HEK293T (cell line): ENCODE measurements around the gene ARL5B.

Experiments used
- ARNT ChIP-seq: fragments of 450-650 bp; IDR thresholded peaks from 2 replicates; pipeline ENCODE4 v1.6.1; 2017; ENCODE audit warnings: mild to moderate bottlenecking
- BHLHE40 ChIP-seq: fragments of 450-650 bp; IDR thresholded peaks from 2 replicates; pipeline ENCODE4 v1.6.1; 2016; ENCODE audit warnings: mild to moderate bottlenecking, moderate library complexity, borderline replicate concordance
- FOXA1 ChIP-seq: fragments of 450-650 bp; IDR thresholded peaks from 2 replicates; pipeline ENCODE4 v1.6.1; 2016; ENCODE audit warnings: mild to moderate bottlenecking
- HDGF ChIP-seq: fragments of 450-650 bp; IDR thresholded peaks from 2 replicates; pipeline ENCODE4 v1.6.1; 2017; ENCODE audit warnings: antibody characterized with exemption, borderline replicate concordance
- LEF1 ChIP-seq: fragments of 450-650 bp; IDR thresholded peaks from 2 replicates; pipeline ENCODE4 v1.6.1; 2017; ENCODE audit warnings: mild to moderate bottlenecking, borderline replicate concordance
- SP1 ChIP-seq: fragments of 450-650 bp; IDR thresholded peaks from 2 replicates; pipeline ENCODE4 v1.6.1; 2017
- SUZ12 ChIP-seq: fragments of 450-650 bp; IDR thresholded peaks from 2 replicates; pipeline ENCODE4 v1.6.1; 2016; ENCODE audit warnings: mild to moderate bottlenecking
- ZNF384 ChIP-seq: fragments of 450-650 bp; IDR thresholded peaks from 2 replicates; pipeline ENCODE4 v1.6.1; 2016

DNA sequence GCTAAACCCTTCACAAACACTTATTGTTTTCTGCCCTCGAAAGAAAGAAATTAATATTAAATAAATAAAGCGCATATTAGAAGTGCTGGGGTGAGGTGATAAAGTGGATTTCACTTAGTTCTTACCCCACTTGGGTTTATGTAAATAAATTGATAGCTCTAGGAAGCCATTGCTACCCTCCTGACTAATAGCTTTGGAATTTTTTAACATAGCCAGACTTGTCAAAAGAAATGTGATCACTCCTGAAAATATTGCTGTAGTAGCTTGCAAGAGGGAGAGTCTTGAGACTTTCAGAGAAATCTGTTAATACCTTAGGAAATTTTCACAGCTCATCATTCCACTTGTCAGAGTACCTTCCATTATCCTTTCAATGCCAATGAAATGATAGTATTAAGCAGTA is 7.6 kb downstream of the ARL5B start:
- no peak for TF ChIP-seq LEF1
- TF ChIP-seq SUZ12: no peak
- no peak for TF ChIP-seq ARNT
- TF ChIP-seq BHLHE40: no peak
- no peak for TF ChIP-seq SP1
- no peak for TF ChIP-seq HDGF
- TF ChIP-seq ZNF384: no peak
- TF ChIP-seq FOXA1: no peak
